ENCODE data around the gene OR2D2. TPM values are rescaled to one million over a fixed set of nuclear protein-coding genes. Genes with fewer than 3 reads are reported as not detected.
A peak's percentile ranks its signal among the peaks of the same experiment; 100 is the strongest.

The OR2D2 gene
- total and polyA plus RNA-seq, 8 donors: 0.19 to 0.28 (median 0.20) TPM; not detected in 4

DNA sequence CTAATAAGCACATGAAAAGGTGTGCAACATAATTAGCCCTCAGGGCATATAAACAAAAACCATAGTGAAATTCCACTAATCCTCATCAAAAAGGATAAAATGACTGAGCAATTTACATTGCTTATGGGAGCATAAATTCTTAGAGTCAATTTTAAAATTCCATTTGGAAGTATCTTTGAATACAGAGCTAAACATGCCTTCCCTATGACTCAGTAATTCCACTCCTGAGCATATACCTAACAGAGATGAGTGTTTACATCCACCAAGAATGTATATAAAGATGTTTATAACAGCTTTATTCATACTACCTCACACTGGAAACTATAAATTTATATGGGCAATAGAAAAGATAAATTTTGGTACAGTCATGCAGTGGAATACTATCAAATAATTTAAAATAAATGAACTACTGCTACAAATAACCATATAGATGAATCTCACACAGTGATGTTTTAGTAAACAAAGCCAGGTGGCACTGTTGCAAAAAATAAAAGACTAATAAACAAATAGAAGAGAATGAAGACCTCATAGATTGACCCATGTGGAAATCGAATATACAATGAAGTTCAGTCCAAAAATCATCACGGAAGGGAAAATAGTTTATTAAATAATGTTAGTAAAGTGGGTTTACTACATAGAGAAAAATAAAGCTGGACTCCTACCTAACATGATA, 8.2 kb upstream of the OR2D2 start:
- intact Hi-C loops (cut with DNase I): no loop called here
- Histone ChIP-seq H3K36me3 (no peaks in the 10 kb centered on the region), H3K27me3 (no peaks in the 10 kb centered on the region), H3K4me1 (no peaks in the 10 kb centered on the region), H3K4me3 (no peak overlapping the region), H3K27ac (no peak overlapping the region), H3K9me3 (no peaks in the 10 kb centered on the region)
- ATAC-seq: no peak
- 53 to 56% methylated on average over 2 of the region's 2 CpGs for WGBS, 2 donors
- no peak for FAIRE-seq
- DNase-seq: no peak
- TF ChIP-seq, protein P1, sequence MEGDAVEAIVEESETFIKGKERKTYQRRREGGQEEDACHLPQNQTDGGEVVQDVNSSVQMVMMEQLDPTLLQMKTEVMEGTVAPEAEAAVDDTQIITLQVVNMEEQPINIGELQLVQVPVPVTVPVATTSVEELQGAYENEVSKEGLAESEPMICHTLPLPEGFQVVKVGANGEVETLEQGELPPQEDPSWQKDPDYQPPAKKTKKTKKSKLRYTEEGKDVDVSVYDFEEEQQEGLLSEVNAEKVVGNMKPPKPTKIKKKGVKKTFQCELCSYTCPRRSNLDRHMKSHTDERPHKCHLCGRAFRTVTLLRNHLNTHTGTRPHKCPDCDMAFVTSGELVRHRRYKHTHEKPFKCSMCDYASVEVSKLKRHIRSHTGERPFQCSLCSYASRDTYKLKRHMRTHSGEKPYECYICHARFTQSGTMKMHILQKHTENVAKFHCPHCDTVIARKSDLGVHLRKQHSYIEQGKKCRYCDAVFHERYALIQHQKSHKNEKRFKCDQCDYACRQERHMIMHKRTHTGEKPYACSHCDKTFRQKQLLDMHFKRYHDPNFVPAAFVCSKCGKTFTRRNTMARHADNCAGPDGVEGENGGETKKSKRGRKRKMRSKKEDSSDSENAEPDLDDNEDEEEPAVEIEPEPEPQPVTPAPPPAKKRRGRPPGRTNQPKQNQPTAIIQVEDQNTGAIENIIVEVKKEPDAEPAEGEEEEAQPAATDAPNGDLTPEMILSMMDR (IDR thresholded peaks at IDR 0.05): no peak

DNA sequence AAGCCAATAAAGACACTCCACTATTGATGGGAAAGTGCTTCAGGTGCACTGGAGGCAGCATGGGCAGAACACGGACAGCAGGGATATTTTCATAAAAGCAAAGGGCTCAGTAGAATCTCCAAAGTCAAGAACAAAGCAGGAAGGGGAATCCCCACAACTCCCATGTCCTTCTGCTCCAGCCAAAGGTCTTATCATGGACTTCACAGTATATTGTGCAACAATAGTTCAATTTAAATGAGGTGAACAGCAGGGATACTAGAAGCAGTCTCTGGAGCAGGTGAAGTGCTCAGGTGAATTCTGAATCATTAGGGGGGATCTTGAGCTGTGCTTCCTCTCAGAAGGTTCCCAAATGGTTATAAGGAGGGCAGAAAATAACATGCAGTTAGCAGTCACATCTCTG, 6.6 kb upstream of the OR2D2 start:
- H3K27me3 ChIP-seq: no peaks in the 10 kb centered on the region
- H3K4me1 ChIP-seq: no peaks in the 10 kb centered on the region
- no peaks in the 10 kb centered on the region for H3K36me3 ChIP-seq
- no peaks in the 10 kb centered on the region for H3K9me3 ChIP-seq
- H3K4me3 ChIP-seq: no peak overlapping the region
- intact Hi-C loops (cut with DNase I): no loop called here
- no peak overlapping the region for H3K27ac ChIP-seq
- ATAC-seq (peak in 1 of 4 donors; percentile 55), DNase-seq (no peak), FAIRE-seq (no peak)
- WGBS, 2 donors: 34 to 46% methylated on average over 1 of the region's 1 CpG
- TF ChIP-seq, protein P1 (IDR thresholded peaks at IDR 0.05): no peak

DNA sequence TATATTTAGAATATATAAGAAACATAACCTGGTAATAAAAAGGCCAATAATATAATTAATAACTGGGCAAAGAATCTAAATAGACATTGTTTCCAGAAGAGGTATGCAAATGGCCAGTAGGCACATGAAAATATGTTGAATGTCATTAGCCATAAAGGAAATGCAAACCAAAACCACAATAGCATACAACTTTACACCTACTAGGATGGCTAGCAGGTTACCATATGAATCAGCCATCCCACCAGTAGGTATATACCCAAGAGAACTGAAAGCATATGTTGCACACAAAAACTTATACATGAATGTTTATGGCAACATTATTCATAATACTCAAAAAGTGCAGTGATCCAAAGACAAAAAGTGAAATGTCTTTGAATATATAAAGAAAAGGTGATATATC, 2.7 kb upstream of the OR2D2 start:
- intact Hi-C loops (cut with DNase I): no loop called here
- Histone ChIP-seq H3K9me3 (peaks cover 0 to 2% (median 0%) of the 10 kb centered on the region in 4 donors), H3K27me3 (no peaks in the 10 kb centered on the region), H3K4me3 (no peak overlapping the region), H3K4me1 (no peaks in the 10 kb centered on the region), H3K27ac (no peak overlapping the region), H3K36me3 (no peaks in the 10 kb centered on the region)
- ATAC-seq (no peak), DNase-seq (no peak), FAIRE-seq (no peak)
- TF ChIP-seq, protein P1 (IDR thresholded peaks at IDR 0.05): no peak

DNA sequence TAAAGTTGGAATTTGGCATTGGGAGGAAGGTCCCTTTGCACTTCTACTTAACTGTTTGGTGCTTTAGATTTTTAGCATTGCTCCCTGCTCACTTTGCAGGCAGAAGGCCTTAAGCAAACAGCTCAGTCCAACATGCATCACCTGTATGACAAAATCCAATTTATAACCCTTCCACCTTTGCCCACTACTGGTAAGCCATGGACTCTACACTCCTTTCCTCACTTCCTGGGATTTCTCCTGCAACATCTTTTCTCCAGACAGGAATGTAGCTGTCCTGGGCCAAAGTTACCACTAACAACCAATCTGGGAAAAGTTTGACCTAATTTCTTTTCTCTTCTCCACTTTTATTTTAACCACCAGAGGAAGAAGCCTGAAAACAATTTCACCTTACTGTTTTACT, 1.8 kb upstream of the OR2D2 start:
- FAIRE-seq: no peak
- Histone ChIP-seq H3K4me3 (no peak overlapping the region), H3K4me1 (no peaks in the 10 kb centered on the region), H3K27me3 (no peaks in the 10 kb centered on the region), H3K36me3 (no peaks in the 10 kb centered on the region), H3K27ac (no peak overlapping the region), H3K9me3 (peaks cover 0 to 2% (median 0%) of the 10 kb centered on the region in 4 donors)
- no peak for ATAC-seq
- no peak for DNase-seq
- TF ChIP-seq, protein P1 (IDR thresholded peaks at IDR 0.05): no peak
- intact Hi-C loops (cut with DNase I): no loop called here

DNA sequence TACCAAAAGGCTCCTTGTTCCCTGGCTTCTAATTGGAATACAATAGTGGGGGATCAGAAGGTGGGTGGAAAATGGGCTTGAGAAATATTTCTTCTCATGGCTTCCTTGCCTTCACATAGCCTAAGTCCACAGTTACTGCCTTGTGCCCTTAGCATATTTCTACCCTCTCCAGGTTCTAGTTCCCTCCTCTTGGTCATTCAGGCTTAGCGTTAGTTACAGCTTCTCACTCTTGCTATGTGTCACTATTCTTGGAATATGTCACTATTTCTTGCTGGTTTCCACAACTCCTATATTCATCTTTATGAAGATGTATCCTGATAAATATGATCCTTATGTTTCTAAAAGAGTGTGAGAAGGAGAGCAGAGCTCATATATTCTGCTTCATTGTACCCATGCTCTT, 2.5 kb downstream of the OR2D2 start:
- TF ChIP-seq, protein P1 (IDR thresholded peaks at IDR 0.05): no peak
- ATAC-seq (no peak), FAIRE-seq (no peak), DNase-seq (no peak)
- intact Hi-C loops (cut with DNase I): no loop called here
- Histone ChIP-seq H3K4me3 (no peak overlapping the region), H3K36me3 (no peaks in the 10 kb centered on the region), H3K9me3 (peaks cover 0 to 2% (median 0%) of the 10 kb centered on the region in 4 donors), H3K27ac (no peak overlapping the region), H3K27me3 (no peaks in the 10 kb centered on the region), H3K4me1 (no peaks in the 10 kb centered on the region)
- 72 to 91% methylated on average over 1 of the region's 1 CpG for WGBS, 2 donors

All from pancreas (tissue), 10 donors.